GM19438 (cell line): ENCODE measurements around the gene SGIP1.
"Not testable (repeated sequence)": the region's sequence is repeated elsewhere in the genome, so short reads cannot be mapped to it uniquely, and the experiment has no call there.

ENCODE experiments used
- ATAC-seq: cut with Tn5 transposase; IDR thresholded peaks from one replicate; pipeline ENCODE4 v1.9.1; 2021; ENCODE audit warnings: low read depth; ENCODE audit not compliant: unreplicated experiment

Gene SGIP1

DNA sequence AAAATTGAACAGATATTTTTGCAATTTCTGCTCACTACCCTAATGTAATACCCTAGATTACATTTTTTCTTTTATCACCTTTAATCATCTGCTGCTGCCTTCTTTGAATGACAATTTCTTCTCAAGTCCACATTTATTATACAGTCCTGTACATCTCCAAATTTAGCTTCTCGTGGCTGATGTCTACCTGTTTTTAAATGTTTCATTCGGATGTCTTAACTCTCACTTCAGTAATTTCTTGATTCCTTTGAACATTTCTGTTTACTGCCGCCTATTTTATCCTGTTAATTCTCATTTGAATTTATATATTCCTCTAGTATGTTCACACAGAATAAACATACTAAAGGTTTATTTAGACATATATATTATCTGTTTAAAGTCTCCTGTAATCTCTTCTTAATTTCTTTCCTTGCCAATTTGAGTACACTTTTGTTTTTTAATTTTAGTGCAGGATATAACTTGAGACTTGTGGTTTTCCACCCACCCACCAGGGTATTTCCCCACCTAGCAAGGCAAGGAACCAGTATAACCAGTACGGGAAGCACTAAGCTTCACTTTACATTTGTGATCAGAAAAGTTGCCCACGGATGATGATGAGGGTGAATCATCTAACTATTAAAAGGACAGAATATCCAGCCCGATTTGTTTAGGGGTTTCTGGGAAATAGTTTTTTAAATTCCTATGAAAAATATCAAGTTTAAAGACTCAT, 254.4 kb downstream of the SGIP1 start:
- peak; percentile 71 for ATAC-seq

DNA sequence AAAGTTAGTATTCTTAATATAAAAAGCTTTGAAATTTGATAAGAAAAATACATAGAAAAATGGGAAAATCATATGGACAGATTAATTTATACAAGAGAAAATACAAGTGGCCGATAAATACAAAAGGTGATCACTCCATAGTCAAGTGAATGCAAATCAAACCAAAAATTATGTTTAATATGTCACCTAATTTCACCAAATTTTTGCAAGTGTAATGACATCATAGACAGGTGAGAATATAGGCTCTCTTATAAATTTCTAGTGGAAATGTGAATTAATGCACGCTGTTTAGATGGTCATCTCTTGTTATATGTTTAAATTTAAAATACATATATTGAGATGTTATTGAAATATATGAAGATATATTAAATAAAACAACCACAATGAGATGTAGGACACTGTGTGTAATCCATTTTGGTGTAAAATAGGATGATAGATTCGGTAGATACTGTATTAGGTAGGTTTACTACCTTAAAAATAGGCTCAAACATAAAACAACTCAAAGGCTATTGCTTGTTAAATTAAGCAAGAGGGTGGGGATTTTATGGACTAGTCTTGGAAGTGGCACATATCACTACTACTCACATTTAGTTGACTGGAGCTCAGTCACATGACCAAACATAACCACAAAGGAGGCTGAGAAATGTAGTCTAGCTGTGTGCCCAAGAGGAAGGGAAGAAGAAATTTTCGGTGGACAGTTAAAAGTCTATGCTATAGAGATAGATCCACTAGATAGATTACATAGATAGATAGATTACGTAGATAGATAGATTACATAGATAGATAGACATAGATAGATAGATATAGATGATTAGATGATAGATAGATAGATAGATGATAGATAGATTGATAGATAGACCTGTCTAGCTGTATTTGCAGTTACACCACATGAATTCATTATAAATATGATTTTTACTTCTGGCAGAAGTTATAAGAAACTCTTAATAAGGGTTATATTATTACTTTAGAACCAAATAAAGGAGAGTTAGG, 258.0 kb downstream of the SGIP1 start:
- no peak for ATAC-seq

DNA sequence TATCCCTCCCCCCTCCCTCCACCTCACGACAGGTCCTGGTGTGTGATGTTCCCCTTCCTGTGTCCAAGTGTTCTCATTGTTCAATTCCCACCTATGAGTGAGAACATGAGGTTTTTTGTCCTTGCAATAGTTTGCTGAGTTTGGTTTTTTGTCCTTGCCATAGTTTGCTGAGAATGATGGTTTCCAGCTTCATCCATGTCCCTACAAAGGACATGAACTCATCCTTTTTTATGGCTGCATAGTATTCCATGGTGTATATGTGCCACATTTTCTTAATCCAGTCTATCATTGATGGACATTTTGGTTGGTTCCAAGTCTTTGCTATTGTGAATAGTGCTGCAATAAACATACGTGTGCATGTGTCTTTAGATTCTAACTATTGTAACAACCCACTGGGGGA, 261.9 kb downstream of the SGIP1 start:
- not testable (repeated sequence) for ATAC-seq
